ENCODE data around the gene VPS26C. TPM values are rescaled to one million over a fixed set of nuclear protein-coding genes. Genes with fewer than 3 reads are reported as not detected.
"Not testable (repeated sequence)": the region's sequence is repeated elsewhere in the genome, so short reads cannot be mapped to it uniquely, and the experiment has no call there.

Gene VPS26C
- total RNA-seq, 2 donors from 2014 or later: 35.0 to 43.6 TPM

GRCh38 chr21:37237346-37237745, 29.8 kb downstream of the VPS26C start:
- intact Hi-C loops (cut with DNase I): no loop called here
- ATAC-seq: no peak
- no peak for DNase-seq

DNA sequence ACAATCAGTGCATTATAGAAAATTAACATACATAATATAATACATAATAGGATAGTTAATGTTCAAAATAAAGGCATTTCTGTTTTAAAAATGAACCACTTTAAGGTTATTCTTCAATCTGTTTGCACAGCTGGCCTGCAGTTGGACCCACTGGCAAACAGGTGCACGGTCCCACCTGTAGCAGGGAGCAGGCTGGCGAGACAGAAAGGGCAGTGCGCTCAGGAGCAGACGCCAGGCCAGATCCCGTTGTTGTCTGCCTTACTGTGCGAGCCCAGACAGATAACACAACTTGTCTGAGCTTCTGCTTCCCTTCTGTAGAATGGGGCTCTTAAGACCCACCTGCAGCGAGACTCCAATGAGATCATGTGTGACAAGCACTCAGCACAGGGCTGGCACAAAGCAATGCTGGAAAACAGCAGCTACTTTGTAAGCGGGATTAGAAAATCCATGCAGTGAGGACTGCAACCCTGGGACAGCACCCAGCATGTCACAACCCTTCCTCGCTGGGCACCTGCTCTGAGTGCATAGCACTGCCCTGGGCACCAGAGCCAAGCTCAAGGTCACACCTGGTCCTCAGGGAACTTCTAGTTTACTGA, 33.5 kb downstream of the VPS26C start:
- ATAC-seq (no peak), DNase-seq (no peak)
- intact Hi-C loops (cut with DNase I): no loop called here

- ATAC-seq (no peak), DNase-seq (no peak)
- intact Hi-C loops (cut with DNase I): no loop called here
Observed at GRCh38 chr21:37232274-37233018, 34.7 kb downstream of the VPS26C start.

DNA sequence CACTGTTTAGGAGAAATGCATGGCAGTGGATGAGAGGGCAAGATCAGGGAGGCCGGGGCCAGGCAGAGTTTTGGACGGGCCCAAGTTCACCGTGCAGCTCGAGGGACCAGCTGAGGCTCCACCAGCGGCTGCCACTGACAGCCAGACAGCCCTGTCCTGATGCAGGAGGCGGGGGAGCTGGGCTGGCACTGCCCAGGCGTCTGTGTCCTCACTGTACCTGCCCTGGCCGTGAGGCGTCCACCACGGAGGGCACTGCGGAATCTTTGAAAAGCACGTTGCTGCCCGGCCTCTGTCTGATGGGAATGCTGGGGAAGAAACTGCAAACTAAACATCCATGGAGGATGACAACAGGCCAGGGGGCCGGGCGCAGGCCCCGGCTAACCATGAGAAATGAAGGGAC, 35.5 kb downstream of the VPS26C start:
- intact Hi-C loops (cut with DNase I): no loop called here
- DNase-seq: no peak
- ATAC-seq: no peak

DNA sequence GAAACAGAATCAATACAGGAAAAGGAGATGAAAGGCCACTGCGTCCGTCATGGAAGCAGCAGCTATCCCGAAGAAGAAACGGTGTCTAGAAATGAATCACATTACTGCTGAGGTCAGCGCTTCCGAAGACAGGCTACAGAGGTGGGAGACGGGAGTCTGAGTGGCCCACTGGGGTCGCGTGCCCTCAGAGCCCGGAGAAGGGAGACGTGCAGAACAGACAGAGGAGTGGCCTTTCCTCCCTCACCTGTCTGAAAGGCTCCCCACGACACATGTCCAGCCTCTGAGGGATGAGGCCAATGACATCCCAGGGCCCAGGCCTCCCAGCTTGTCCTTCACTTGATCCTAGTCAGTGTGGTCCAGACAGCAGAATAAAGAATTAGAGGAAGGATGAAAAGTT, 35.9 kb downstream of the VPS26C start:
- ATAC-seq: no peak
- no peak for DNase-seq
- intact Hi-C loops (cut with DNase I): no loop called here

DNA sequence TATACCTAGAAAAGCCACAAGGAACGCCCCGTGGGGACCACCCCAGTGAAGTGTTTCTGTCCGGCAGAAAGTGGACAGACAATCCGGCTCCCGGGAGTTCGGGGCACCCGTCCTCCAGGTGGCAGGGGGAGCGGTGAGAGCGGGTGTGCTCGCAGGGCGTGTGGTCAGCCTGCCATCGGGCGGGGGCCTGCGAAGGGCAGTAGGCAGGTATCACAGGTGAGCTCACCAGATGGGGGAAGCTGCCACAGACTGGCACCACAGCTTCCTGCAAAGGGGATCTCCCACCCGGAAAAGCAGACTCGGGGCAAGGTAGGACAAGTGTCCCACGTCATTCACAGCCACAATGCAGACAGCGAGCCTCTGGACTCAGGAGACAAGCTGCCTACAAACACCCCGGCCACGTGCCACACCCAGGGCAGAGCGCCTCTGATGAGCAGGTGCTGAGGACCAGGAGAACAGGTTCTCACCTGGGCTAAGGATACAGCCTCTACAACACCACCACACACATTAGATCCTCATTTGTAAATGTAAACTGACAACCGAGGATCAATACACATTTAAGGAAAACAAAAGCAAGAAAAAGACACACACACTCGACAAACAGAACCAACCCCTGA, 36.4 kb downstream of the VPS26C start:
- intact Hi-C loops (cut with DNase I): no loop called here
- ATAC-seq: no peak
- DNase-seq: no peak

DNA sequence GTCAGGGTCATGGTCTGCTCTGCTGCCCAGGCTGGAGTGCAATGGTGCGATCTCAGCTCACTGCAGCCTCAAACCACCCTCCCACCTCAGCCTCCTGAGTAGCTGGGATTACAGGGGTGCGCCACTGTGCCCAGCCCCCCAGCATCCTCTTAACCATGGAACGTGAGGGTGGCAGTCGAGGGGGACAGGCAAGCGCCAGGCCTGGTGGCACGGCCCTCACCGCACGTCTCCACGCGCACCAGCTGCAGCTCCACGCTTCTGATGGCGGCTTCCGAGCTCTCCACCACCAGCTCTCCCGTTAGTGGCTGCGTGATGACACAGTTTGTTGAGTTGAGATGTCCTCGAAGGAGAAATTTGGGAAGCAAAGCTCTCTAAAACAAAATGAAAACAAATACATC, 39.1 kb downstream of the VPS26C start:
- DNase-seq: no peak
- intact Hi-C loops (cut with DNase I): no loop called here
- ATAC-seq: no peak

GRCh38 chr21:37227071-37228002, 39.8 kb downstream of the VPS26C start:
- ATAC-seq: no peak
- intact Hi-C loops (cut with DNase I): no loop called here
- DNase-seq: no peak

DNA sequence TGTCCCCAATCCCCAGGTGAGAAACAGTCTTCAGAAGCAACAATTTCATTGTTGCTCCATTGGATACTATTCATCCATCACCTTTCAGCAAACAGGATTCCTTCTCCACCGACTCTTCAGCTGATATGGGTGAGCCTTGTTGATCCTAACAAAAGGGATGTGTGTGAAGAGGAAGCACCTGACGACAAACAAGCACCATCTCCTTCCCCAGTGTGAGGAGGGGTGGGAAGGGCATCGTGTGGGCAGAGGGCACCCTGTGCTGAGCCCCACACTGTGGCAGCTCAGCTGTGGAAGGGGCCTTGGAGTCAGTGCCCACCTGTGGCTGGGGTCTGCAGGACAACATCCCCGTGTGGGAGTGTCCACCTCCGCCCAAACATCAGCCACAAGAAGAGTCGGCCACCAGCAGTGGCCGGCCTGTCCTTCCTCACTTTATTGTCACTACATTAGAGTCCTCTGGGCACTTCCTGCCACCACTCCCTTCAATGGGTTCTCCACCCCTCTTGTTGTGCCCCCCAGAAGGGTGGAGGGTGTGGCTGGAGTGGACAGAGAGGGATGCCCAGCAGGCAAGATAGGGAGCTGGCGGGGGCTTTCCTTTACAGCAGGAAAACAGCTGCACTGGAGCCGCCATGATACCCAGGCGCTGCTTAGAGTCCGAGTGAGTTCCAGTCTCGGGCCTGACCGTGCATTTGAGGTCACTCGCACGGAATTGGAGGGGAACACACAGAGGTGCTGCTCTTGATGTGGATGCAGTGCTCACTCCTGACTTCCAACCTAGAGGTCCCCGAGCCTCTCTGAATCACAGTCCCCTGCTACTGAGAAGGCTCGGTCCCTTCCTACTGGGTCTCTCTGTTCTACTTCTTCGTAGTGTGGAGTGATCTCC, 40.9 kb downstream of the VPS26C start:
- ATAC-seq (no peak), DNase-seq (no peak)
- intact Hi-C loops (cut with DNase I): no loop called here

GRCh38 chr21:37224861-37225839, 42.0 kb downstream of the VPS26C start:
- ATAC-seq (no peak), DNase-seq (no peak)
- intact Hi-C loops (cut with DNase I): loop anchor here in 1 of 2 donors (5.0 kb wide), 1 partner anchor 32 kb away; no protein-coding TSS in a partner anchor

- ATAC-seq (no peak), DNase-seq (no peak)
- intact Hi-C loops (cut with DNase I): loop anchor here in 1 of 2 donors (5.0 kb wide), 1 partner anchor 33 kb away; no protein-coding TSS in a partner anchor
Observed at GRCh38 chr21:37223804-37224345, 43.3 kb downstream of the VPS26C start.

- intact Hi-C loops (cut with DNase I): loop anchor here in 1 of 2 donors (5.0 kb wide), 1 partner anchor 35 kb away; no protein-coding TSS in a partner anchor
- DNase-seq, ATAC-seq: not testable (repeated sequence)
Observed at GRCh38 chr21:37222248-37222647, 44.9 kb downstream of the VPS26C start.

DNA sequence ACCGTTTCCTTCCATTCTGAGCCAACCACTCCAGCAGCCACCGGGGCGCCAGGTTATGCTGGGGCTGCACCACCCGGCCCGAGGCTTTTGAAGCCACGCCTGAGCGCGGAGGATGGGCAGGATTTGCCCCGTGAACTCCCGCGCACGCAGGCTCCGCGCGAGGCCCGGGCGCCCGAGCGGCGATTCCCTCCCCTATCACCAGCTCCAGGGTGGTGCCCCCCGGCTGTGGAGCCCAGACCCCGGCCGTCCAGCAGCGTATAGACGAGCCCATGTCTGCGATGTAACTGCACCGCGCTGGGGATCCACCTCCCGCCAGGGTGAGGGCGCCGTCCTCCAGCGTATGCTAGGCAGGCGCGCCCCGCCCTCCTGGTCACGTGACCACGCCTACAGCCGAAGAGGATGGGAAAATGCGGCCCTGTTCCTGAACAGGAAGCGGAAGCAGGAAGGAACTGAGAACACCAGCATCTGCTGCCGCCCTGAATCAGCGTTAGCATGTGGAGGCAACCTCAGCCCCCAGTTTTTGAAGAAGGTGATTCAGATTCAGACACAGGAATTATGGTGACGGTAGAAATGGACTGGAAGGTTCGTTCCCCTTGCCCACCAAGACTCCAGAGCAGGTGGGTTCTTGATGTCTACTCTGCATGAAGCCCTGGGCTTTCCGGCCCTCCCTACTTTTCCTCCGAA, 46.0 kb downstream of the VPS26C start:
- DNase-seq (peak; percentile 98), ATAC-seq (peak; percentile 97 to 98)
- intact Hi-C loops (cut with DNase I): loop anchor here in 1 of 2 donors (5.0 kb wide), 1 partner anchor 36 kb away; no protein-coding TSS in a partner anchor

- intact Hi-C loops (cut with DNase I): loop anchor here in 1 of 2 donors (5.0 kb wide), 1 partner anchor 37 kb away; no protein-coding TSS in a partner anchor
Observed at GRCh38 chr21:37220433-37220980, 46.6 kb downstream of the VPS26C start.

GRCh38 chr21:37219761-37220432, 47.2 kb downstream of the VPS26C start:
- ATAC-seq: no peak
- intact Hi-C loops (cut with DNase I): loop anchor here in 1 of 2 donors (5.0 kb wide), 1 partner anchor 37 kb away; no protein-coding TSS in a partner anchor
- DNase-seq: no peak

More at GRCh38 chr21:37220433-37220980, 46.6 kb downstream of the VPS26C start:
- DNase-seq (no peak), ATAC-seq (peak; percentile 60 to 71)
